Measurements from ENCODE around the gene VN1R5.

The VN1R5 gene

GRCh38 chr1:247304031-247304430, 48.2 kb downstream of the VN1R5 start:
- ChIA-PET POLR2A (no interaction called here), CTCF (no interaction called here)
- H3K36me3 ChIP-seq (ENCODE audit: control insufficient read depth in 2 of 2, insufficient read depth in 1 of 2, low read length in 2 of 2) = peaks cover 0 to 84% of the 10 kb centered on the region in 2 experiments; a peak in 1 of 3 replicates
- H3K9me3 ChIP-seq (ENCODE audit: control insufficient read depth, insufficient read depth, low read depth, low read length) = no peaks in the 10 kb centered on the region
- no peak overlapping the region for H3K4me3 ChIP-seq (ENCODE audit: low read depth, low read length)
- H3K4me1 ChIP-seq (ENCODE audit: control insufficient read depth, insufficient read depth, low read length) = no peaks in the 10 kb centered on the region
- no peak overlapping the region for H3K27ac ChIP-seq (ENCODE audit: extremely low read depth, low read depth, low read length)
- no peak for TF ChIP-seq ZEB2 (tag by site-specific recombination; IDR thresholded peaks at IDR 0.05)
- no peak for TF ChIP-seq ZSCAN30 (tag by site-specific recombination; IDR thresholded peaks at IDR 0.05)
- TF ChIP-seq, protein P1, sequence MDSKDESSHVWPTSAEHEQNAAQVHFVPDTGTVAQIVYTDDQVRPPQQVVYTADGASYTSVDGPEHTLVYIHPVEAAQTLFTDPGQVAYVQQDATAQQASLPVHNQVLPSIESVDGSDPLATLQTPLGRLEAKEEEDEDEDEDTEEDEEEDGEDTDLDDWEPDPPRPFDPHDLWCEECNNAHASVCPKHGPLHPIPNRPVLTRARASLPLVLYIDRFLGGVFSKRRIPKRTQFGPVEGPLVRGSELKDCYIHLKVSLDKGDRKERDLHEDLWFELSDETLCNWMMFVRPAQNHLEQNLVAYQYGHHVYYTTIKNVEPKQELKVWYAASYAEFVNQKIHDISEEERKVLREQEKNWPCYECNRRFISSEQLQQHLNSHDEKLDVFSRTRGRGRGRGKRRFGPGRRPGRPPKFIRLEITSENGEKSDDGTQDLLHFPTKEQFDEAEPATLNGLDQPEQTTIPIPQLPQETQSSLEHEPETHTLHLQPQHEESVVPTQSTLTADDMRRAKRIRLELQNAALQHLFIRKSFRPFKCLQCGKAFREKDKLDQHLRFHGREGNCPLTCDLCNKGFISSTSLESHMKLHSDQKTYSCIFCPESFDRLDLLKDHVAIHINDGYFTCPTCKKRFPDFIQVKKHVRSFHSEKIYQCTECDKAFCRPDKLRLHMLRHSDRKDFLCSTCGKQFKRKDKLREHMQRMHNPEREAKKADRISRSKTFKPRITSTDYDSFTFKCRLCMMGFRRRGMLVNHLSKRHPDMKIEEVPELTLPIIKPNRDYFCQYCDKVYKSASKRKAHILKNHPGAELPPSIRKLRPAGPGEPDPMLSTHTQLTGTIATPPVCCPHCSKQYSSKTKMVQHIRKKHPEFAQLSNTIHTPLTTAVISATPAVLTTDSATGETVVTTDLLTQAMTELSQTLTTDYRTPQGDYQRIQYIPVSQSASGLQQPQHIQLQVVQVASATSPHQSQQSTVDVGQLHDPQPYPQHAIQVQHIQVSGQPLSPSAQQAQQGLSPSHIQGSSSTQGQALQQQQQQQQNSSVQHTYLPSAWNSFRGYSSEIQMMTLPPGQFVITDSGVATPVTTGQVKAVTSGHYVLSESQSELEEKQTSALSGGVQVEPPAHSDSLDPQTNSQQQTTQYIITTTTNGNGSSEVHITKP (tag by site-specific recombination; IDR thresholded peaks at IDR 0.05) = no peak
- no peak for TF ChIP-seq ZNF394 (tag by site-specific recombination; IDR thresholded peaks at IDR 0.05; ENCODE audit: borderline replicate concordance)
- TF ChIP-seq IKZF3 (tag by site-specific recombination; IDR thresholded peaks at IDR 0.05) = no peak
- TF ChIP-seq ZNF324 (tag by site-specific recombination; IDR thresholded peaks at IDR 0.05) = no peak
- TF ChIP-seq, protein P2, sequence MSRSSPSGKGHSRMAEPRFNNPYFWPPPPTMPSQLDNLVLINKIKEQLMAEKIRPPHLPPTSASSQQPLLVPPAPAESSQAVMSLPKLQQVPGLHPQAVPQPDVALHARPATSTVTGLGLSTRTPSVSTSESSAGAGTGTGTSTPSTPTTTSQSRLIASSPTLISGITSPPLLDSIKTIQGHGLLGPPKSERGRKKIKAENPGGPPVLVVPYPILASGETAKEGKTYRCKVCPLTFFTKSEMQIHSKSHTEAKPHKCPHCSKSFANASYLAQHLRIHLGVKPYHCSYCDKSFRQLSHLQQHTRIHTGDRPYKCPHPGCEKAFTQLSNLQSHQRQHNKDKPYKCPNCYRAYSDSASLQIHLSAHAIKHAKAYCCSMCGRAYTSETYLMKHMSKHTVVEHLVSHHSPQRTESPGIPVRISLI (tag by site-specific recombination; IDR thresholded peaks at IDR 0.05) = no peak
- TF ChIP-seq KLF8 (tag by site-specific recombination; IDR thresholded peaks at IDR 0.05) = no peak
- TF ChIP-seq ZNF555 (tag by site-specific recombination; conservative IDR thresholded peaks at IDR 0.05) = no peak
- TF ChIP-seq ZNF785 (tag by site-specific recombination; IDR thresholded peaks at IDR 0.05) = no peak
- no peak for TF ChIP-seq ZNF426 (tag by site-specific recombination; IDR thresholded peaks at IDR 0.05)
- TF ChIP-seq ZNF302 (tag by site-specific recombination; IDR thresholded peaks at IDR 0.05; ENCODE audit: low read depth) = no peak
- TF ChIP-seq ZNF18 (tag by site-specific recombination; IDR thresholded peaks at IDR 0.05) = no peak
- TF ChIP-seq ZSCAN5A (tag by site-specific recombination; IDR thresholded peaks at IDR 0.05) = no peak
- no peak for TF ChIP-seq ZNF175 (tag by site-specific recombination; IDR thresholded peaks at IDR 0.05)
- TF ChIP-seq WT1 (tag by site-specific recombination; IDR thresholded peaks at IDR 0.05) = no peak
- TF ChIP-seq SETDB1 (IDR thresholded peaks at IDR 0.05; ENCODE audit: insufficient read length, low read length) = no peak
- TF ChIP-seq ZNF114 (tag by site-specific recombination; IDR thresholded peaks at IDR 0.05) = no peak
- no peak for TF ChIP-seq ZNF48 (tag by site-specific recombination; IDR thresholded peaks at IDR 0.05)
- TF ChIP-seq ZNF777 (tag by site-specific recombination; IDR thresholded peaks at IDR 0.05; ENCODE audit: borderline replicate concordance) = no peak

Data from HEK293 (cell line).